H9 (cell line): ENCODE results near the gene ZNF783. TPM values are rescaled to one million over a fixed set of nuclear protein-coding genes. Genes with fewer than 3 reads are reported as not detected.

Experiments
- DNase-seq: peaks from one replicate; pipeline ENCODE4 v3.0.0-alpha.2; 2017
- H2AFZ ChIP-seq: one replicate; pipeline ENCODE4 v1.6.1; 2013; ENCODE audit warnings: mild to moderate bottlenecking, low read length, control low read depth, moderate library complexity
- H2AK5ac ChIP-seq: 2 replicates; pipeline ENCODE4 v1.6.1; 2013; ENCODE audit warnings: low read length, control low read depth, mixed read lengths; ENCODE audit not compliant: insufficient read length
- H2BK120ac ChIP-seq: one replicate; pipeline ENCODE4 v1.6.1; 2013; ENCODE audit warnings: low read depth, mild to moderate bottlenecking, low read length, control low read depth, inconsistent platforms; ENCODE audit not compliant: poor library complexity, severe bottlenecking
- H2BK12ac ChIP-seq: 2 replicates; pipeline ENCODE4 v1.6.1; 2013; ENCODE audit warnings: low read length, control low read depth, mixed read lengths, low read depth; ENCODE audit not compliant: insufficient read length
- H2BK15ac ChIP-seq: 2 replicates; pipeline ENCODE4 v1.6.1; 2013; ENCODE audit warnings: low read depth, low read length, control low read depth
- H2BK20ac ChIP-seq: one replicate; pipeline ENCODE4 v1.6.1; 2013; ENCODE audit warnings: low read depth, mild to moderate bottlenecking, low read length, control low read depth, inconsistent platforms; ENCODE audit not compliant: poor library complexity, severe bottlenecking
- H2BK5ac ChIP-seq: 2 replicates; pipeline ENCODE4 v1.6.1; 2013; ENCODE audit warnings: low read length, control low read depth, mixed read lengths; ENCODE audit not compliant: insufficient read length
- H3K14ac ChIP-seq: 2 replicates; pipeline ENCODE4 v1.6.1; 2013; ENCODE audit warnings: low read length, control low read depth; ENCODE audit not compliant: insufficient read depth
- H3K18ac ChIP-seq: 2 replicates; pipeline ENCODE4 v1.6.1; 2013; ENCODE audit warnings: low read depth, mild to moderate bottlenecking, mixed read lengths, low read length, control low read depth; ENCODE audit not compliant: insufficient read length
- H3K23ac ChIP-seq: 2 replicates; pipeline ENCODE4 v1.6.1; 2013; ENCODE audit warnings: low read length, control low read depth, mixed read lengths, low read depth; ENCODE audit not compliant: insufficient read length
- H3K23me2 ChIP-seq: 2 replicates; pipeline ENCODE4 v1.6.1; 2013; ENCODE audit warnings: low read depth, mild to moderate bottlenecking, mixed read lengths, low read length, control low read depth; ENCODE audit not compliant: insufficient read length, poor library complexity, severe bottlenecking
- H3K27ac ChIP-seq: 2 replicates; pipeline ENCODE4 v1.5.1; 2013; ENCODE audit warnings: low read length, control low read depth, mixed read lengths, low read depth; ENCODE audit not compliant: insufficient read length
- H3K27me3 ChIP-seq: 2 replicates; pipeline ENCODE4 v1.6.1; 2013; ENCODE audit warnings: low read length, control low read depth, inconsistent platforms; ENCODE audit not compliant: insufficient read depth
- H3K4ac ChIP-seq: 2 replicates; pipeline ENCODE4 v1.6.1; 2013; ENCODE audit warnings: low read depth, mild to moderate bottlenecking, control low read depth, inconsistent platforms, low read length, moderate library complexity
- H3K4me1 ChIP-seq: 2 replicates; pipeline ENCODE4 v1.6.1; 2013; ENCODE audit warnings: low read length, control low read depth, inconsistent platforms; ENCODE audit not compliant: insufficient read depth
- H3K4me2 ChIP-seq: 2 replicates; pipeline ENCODE4 v1.6.1; 2013; ENCODE audit warnings: low read length, control low read depth, mixed read lengths; ENCODE audit not compliant: insufficient read length, insufficient read depth
- H3K56ac ChIP-seq: 2 replicates; pipeline ENCODE4 v1.6.1; 2013; ENCODE audit warnings: low read depth, mild to moderate bottlenecking, mixed read lengths, low read length, control low read depth; ENCODE audit not compliant: insufficient read length
- H3K79me1 ChIP-seq: 2 replicates; pipeline ENCODE4 v1.6.1; 2013; ENCODE audit warnings: low read depth, mild to moderate bottlenecking, moderate library complexity, low read length, control low read depth, inconsistent platforms; ENCODE audit not compliant: insufficient read depth, poor library complexity, severe bottlenecking
- H3K79me2 ChIP-seq: 2 replicates; pipeline ENCODE4 v1.6.1; 2013; ENCODE audit warnings: low read length, control low read depth, inconsistent platforms; ENCODE audit not compliant: insufficient read depth
- H3K9ac ChIP-seq: 2 replicates; pipeline ENCODE4 v1.6.1; 2013; ENCODE audit warnings: low read length, control low read depth, mixed read lengths; ENCODE audit not compliant: insufficient read length; ENCODE audit errors: extremely low read depth
- H3K9me3 ChIP-seq: one replicate; pipeline ENCODE4 v1.6.1; 2013; ENCODE audit warnings: low read depth, low read length, inconsistent platforms; ENCODE audit not compliant: control insufficient read depth
- H3T11ph ChIP-seq: one replicate; pipeline ENCODE4 v1.6.1; 2013; ENCODE audit warnings: mild to moderate bottlenecking, low read length, control low read depth, inconsistent platforms
- H4K20me1 ChIP-seq: one replicate; pipeline ENCODE4 v1.6.1; 2013; ENCODE audit not compliant: control insufficient read depth, insufficient read length, insufficient read depth
- H4K5ac ChIP-seq: 2 replicates; pipeline ENCODE4 v1.6.1; 2013; ENCODE audit warnings: low read depth, mild to moderate bottlenecking, mixed read lengths, low read length, control low read depth; ENCODE audit not compliant: insufficient read length
- H4K8ac ChIP-seq: replicated peaks from 2 replicates; pipeline ENCODE4 v1.6.1; 2013; ENCODE audit warnings: low read length, control low read depth, mixed read lengths, low read depth; ENCODE audit not compliant: insufficient read length
- H4K91ac ChIP-seq: 2 replicates; pipeline ENCODE4 v1.6.1; 2013; ENCODE audit warnings: low read depth, mild to moderate bottlenecking, moderate library complexity, mixed read lengths, low read length, control low read depth; ENCODE audit not compliant: insufficient read length
- H3K27ac Mint-ChIP-seq, 3 experiments: 2 replicates in 2 of 3; 3 replicates in 1 of 3; pipeline ENCODE4 v1.8.0; 2020 to 2021; ENCODE audit warnings: mixed read lengths in 3 of 3, mild to moderate bottlenecking in 1 of 3, moderate library complexity in 1 of 3
- H3K27me3 Mint-ChIP-seq: 2 replicates; pipeline ENCODE4 v1.8.0; 2021; ENCODE audit warnings: low read depth, mild to moderate bottlenecking, moderate library complexity, mixed read lengths
- H3K36me3 Mint-ChIP-seq, 3 experiments: 2 replicates in 2 of 3; 3 replicates in 1 of 3; pipeline ENCODE4 v1.8.0; 2020 to 2021; ENCODE audit warnings: low read depth in 3 of 3, mixed read lengths in 3 of 3; ENCODE audit not compliant: insufficient read depth in 1 of 3
- H3K4me1 Mint-ChIP-seq, 2 experiments: 2 replicates each; pipeline ENCODE4 v1.8.0; 2020; ENCODE audit warnings: mixed read lengths in 2 of 2
- H3K4me3 Mint-ChIP-seq, 2 experiments: 2 replicates in 1 of 2; 3 replicates in 1 of 2; pipeline ENCODE4 v1.8.0; 2020 to 2021; ENCODE audit warnings: mild to moderate bottlenecking in 2 of 2, mixed read lengths in 2 of 2, moderate library complexity in 1 of 2
- H3K9me3 Mint-ChIP-seq, 2 experiments: 2 replicates in 1 of 2; 3 replicates in 1 of 2; pipeline ENCODE4 v1.8.0; 2020; ENCODE audit warnings: mild to moderate bottlenecking in 2 of 2, mixed read lengths in 2 of 2, moderate library complexity in 1 of 2
- CTCF ChIP-seq: fragments of 200-600 bp; sonication (generic); conservative IDR thresholded peaks from 3 replicates; pipeline ENCODE4 v1.8.0; 2021; ENCODE audit warnings: antibody characterized with exemption, mild to moderate bottlenecking
- WGBS: extraction: QIAGEN DNeasy Blood & Tissue Kit; methylation state at CpG from one replicate; pipeline ENCODE4 v1.1.7; 2013; ENCODE audit warnings: missing lambda C conversion rate, low lambda C conversion rate, mixed read lengths; ENCODE audit not compliant: insufficient read length; ENCODE audit errors: extremely low coverage; 5-methylcytosine and 5-hydroxymethylcytosine counted together
- long read RNA-seq: library from polyadenylated mRNA; unstranded; transcript quantifications from one replicate; pipeline ENCODE4 v2.0.0, GENCODE V29; 2020
- total RNA-seq: library from RNA; stranded (reverse); gene quantifications from 2 replicates; pipeline ENCODE4 v1.2.1, GENCODE V29; 2021

ZNF783 gene
- total RNA-seq, result 13.5 and 13.6 TPM in 2 replicates
- long read RNA-seq, partial matches to known transcripts, result 8 of 16 reads
- long read RNA-seq, other reads (novel, unspliced or antisense), result 8 of 16 reads

GRCh38 chr7:149261829-149262617 lies at the start of gene ZNF783:
TSS of gene ZNF783 (plus strand) at chr7:149262196. CDS start at chr7:149262334, 138 bp downstream.
- no peaks in the 10 kb centered on the region for H3K23me2 ChIP-seq
- H4K5ac ChIP-seq, result no peak within 1 kb of the TSS
- H2BK15ac ChIP-seq, result no peak within 1 kb of the TSS
- H2BK5ac ChIP-seq, result no peak within 1 kb of the TSS
- H4K8ac ChIP-seq, result no peak within 1 kb of the TSS
- Mint-ChIP-seq H3K27ac (no peak within 1 kb of the TSS), H3K4me3 (peak within 1 kb of the TSS; percentile 63 to 85), H3K27me3 (peaks cover 6% of the 10 kb centered on the region), H3K36me3 (peaks cover 12 to 17% (median 16%) of the 10 kb centered on the region in 3 experiments; a peak in 6 of 7 replicates), H3K9me3 (no peaks in the 10 kb centered on the region), H3K4me1 (peaks cover 0 to 10% of the 10 kb centered on the region in 2 experiments; a peak in 3 of 4 replicates)
- H3K27me3 ChIP-seq, result no peaks in the 10 kb centered on the region
- H3K79me1 ChIP-seq, result no peaks in the 10 kb centered on the region
- H3T11ph ChIP-seq, result no peak within 1 kb of the TSS
- H2BK20ac ChIP-seq, result no peak within 1 kb of the TSS
- no peak within 1 kb of the TSS for H2AFZ ChIP-seq
- H4K91ac ChIP-seq, result no peak within 1 kb of the TSS
- H3K27ac ChIP-seq, result no peak within 1 kb of the TSS
- H3K79me2 ChIP-seq, result no peaks in the 10 kb centered on the region; the same call in 1 of the 2 replicates
- H2BK12ac ChIP-seq, result no peak within 1 kb of the TSS
- peak within 1 kb of the TSS; percentile 89 for H3K14ac ChIP-seq
- H3K4me2 ChIP-seq, result peak within 1 kb of the TSS; percentile 52
- no peaks in the 10 kb centered on the region for H3K9me3 ChIP-seq
- H3K4ac ChIP-seq, result no peak within 1 kb of the TSS
- H4K20me1 ChIP-seq, result no peaks in the 10 kb centered on the region
- peak within 1 kb of the TSS; percentile 41 for H3K9ac ChIP-seq
- no peak within 1 kb of the TSS for H2BK120ac ChIP-seq
- peak within 1 kb of the TSS; percentile 63 for H3K18ac ChIP-seq
- WGBS, result no CpG with 5 or more reads among the region's 115 CpGs
- DNase-seq, result peak; percentile 83
- no peak within 1 kb of the TSS for H3K56ac ChIP-seq
- H3K4me1 ChIP-seq, result no peaks in the 10 kb centered on the region
- H2AK5ac ChIP-seq, result no peak within 1 kb of the TSS
- peak; percentile 88 for TF ChIP-seq CTCF
- no peak within 1 kb of the TSS for H3K23ac ChIP-seq
